MG63 (cell line): ENCODE results near the gene SHROOM3. TPM values are rescaled to one million over a fixed set of nuclear protein-coding genes. Genes with fewer than 3 reads are reported as not detected.
A peak's percentile ranks its signal among the peaks of the same experiment; 100 is the strongest.

Source experiments
- DNase-seq: peaks from one replicate; pipeline ENCODE4 v3.0.0-alpha.2; 2020
- H3K27me3 ChIP-seq: fragments of 250-450 bp; sonication (Bioruptor Pico); 2 replicates; pipeline ENCODE4 v1.5.1; 2020; ENCODE audit warnings: mild to moderate bottlenecking, moderate library complexity
- H3K36me3 ChIP-seq: fragments of 250-450 bp; sonication (Bioruptor Pico); 2 replicates; pipeline ENCODE4 v1.5.1; 2020; ENCODE audit warnings: mild to moderate bottlenecking, moderate library complexity
- H3K4me3 ChIP-seq: fragments of 250-450 bp; sonication (Bioruptor Pico); 2 replicates; pipeline ENCODE4 v1.5.1; 2020; ENCODE audit warnings: mild to moderate bottlenecking, moderate library complexity
- H3K9me3 ChIP-seq: fragments of 250-450 bp; sonication (Bioruptor Pico); 2 replicates; pipeline ENCODE4 v1.5.1; 2020; ENCODE audit warnings: mild to moderate bottlenecking, moderate library complexity
- total RNA-seq: library from RNA; depleted of rRNA; stranded (reverse); fragments of >200 nt; shearing (Covaris generic); gene quantifications from 2 replicates; pipeline ENCODE4 v1.2.3, GENCODE V29; 2014; ENCODE audit warnings: low replicate concordance

Gene SHROOM3
- total RNA-seq, 1 experiment from 2014 or later = 10.0 TPM

- no peaks in the 10 kb centered on the region for H3K9me3 ChIP-seq
- H3K27me3 ChIP-seq = no peaks in the 10 kb centered on the region
- H3K4me3 ChIP-seq = no peak overlapping the region
- peak; percentile 40 for DNase-seq
- no peaks in the 10 kb centered on the region for H3K36me3 ChIP-seq
Measured at GRCh38 chr4:76610751-76611547, 175.9 kb downstream of the SHROOM3 start.

DNA sequence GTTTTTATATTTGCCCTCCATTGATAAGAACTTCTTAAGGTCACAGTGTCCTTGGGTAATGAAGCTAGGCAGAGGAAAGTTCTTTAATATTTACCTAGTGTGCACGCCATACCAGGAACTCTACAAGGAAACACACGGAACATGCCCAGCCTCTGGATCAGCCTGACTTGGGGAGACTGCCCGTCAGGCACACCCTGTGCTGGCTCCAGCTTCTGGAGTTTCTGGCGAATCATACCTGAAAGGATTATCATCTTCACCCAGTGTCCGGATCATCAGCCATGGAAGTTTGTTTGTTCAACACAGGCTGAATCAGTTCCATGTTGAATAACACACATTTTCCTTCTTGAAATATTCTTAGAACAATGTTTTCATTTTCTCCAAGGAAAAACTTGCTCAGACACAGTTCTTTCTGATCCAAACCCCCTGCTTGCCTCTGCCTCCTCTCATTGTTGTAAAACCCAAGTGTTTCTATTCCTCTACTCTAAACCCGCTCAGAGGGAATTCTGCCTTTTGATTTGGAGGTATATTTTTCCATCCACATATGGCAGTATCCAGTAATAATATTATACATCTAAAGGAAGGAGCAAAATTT, 176.7 kb downstream of the SHROOM3 start:
- Histone ChIP-seq H3K9me3 (no peaks in the 10 kb centered on the region), H3K27me3 (no peaks in the 10 kb centered on the region), H3K36me3 (no peaks in the 10 kb centered on the region), H3K4me3 (no peak overlapping the region)
- peak; percentile 79 for DNase-seq

GRCh38 chr4:76614589-76614988, 179.6 kb downstream of the SHROOM3 start:
- peak; percentile 90 for DNase-seq
- H3K27me3 ChIP-seq = no peaks in the 10 kb centered on the region
- no peaks in the 10 kb centered on the region for H3K36me3 ChIP-seq
- H3K9me3 ChIP-seq = no peaks in the 10 kb centered on the region
- no peak overlapping the region for H3K4me3 ChIP-seq

DNA sequence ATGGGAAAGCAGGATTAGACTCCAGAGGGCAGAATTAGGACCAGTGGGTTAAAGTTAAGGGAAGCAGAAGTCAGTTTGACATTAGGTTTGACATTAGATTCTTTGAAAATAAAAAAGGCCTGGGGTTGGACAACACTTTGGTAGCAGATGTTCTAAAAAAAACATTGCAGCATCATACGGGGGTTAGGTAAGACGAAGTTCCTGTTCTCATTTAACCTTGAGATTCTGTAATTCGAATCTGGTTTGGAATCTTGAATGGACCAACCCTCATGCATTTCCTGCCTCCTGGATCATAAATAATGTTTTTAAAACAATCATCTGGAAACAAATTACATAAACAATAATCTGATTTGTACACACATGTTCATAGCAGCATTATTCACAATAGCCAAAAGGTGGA, 181.0 kb downstream of the SHROOM3 start:
- Histone ChIP-seq H3K4me3 (no peak overlapping the region), H3K27me3 (no peaks in the 10 kb centered on the region), H3K36me3 (no peaks in the 10 kb centered on the region), H3K9me3 (no peaks in the 10 kb centered on the region)
- no peak for DNase-seq

DNA sequence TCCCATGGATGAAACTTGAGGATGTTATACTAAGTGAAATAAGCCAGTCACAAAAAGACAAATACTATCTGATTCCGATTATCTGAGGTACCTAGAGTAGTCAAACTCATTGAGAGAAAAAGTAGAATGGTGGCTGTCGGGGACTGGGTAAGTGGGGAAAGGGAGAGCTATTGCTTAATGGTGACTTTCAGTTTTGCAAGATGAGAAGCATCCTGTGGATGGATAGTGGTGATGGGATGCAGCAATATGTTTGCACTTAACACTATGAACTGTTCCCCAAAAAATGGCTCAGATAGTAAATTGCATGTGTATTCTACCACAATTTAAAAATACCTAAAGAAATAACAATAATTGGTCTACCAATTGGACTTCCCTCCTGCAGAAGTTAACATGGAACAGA, 181.5 kb downstream of the SHROOM3 start:
- Histone ChIP-seq H3K27me3 (no peaks in the 10 kb centered on the region), H3K4me3 (no peak overlapping the region), H3K36me3 (no peaks in the 10 kb centered on the region), H3K9me3 (no peaks in the 10 kb centered on the region)
- DNase-seq = no peak

DNA sequence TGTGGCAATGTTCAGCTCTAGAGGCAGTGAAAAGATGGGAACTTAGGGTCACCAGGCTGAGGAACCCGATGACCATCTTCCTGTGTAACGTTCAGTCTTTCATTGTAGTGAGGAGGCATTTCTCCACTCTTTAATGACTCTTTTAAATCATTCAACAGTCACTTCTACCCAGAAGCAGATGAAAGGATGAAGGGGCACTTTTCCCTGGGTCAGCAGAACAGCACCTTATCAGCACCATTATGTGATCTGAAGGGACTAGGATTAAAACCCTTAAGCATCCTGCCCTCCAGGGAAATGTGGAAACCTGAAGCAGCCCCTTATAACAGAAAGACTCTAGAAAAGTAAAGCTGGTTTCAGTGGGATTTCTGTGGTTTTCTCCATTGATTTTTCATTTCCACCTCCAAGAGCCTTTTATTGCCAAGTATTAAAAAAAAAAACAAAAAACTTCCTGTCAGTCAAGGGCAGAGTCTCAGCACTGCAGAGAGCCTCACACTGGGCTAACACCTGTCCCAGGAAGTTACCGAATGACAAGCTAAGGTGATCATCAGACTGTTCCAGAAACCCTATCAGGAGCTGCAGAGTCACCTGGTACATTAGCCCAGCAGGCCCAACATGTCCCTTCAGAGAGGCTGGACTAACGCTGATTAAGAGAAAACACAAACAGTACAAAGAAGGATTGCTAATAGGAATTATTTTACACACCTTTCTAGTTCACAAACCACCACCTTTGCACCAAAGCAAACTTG, 185.9 kb downstream of the SHROOM3 start:
- no peaks in the 10 kb centered on the region for H3K36me3 ChIP-seq
- no peaks in the 10 kb centered on the region for H3K27me3 ChIP-seq
- H3K4me3 ChIP-seq = no peak overlapping the region
- no peak for DNase-seq
- no peaks in the 10 kb centered on the region; the same call in 1 of the 2 replicates for H3K9me3 ChIP-seq

- DNase-seq = no peak
- Histone ChIP-seq H3K36me3 (no peaks in the 10 kb centered on the region), H3K4me3 (no peak overlapping the region), H3K27me3 (no peaks in the 10 kb centered on the region), H3K9me3 (no peaks in the 10 kb centered on the region; the same call in 1 of the 2 replicates)
Measured at GRCh38 chr4:76622126-76622525, 187.1 kb downstream of the SHROOM3 start.

DNA sequence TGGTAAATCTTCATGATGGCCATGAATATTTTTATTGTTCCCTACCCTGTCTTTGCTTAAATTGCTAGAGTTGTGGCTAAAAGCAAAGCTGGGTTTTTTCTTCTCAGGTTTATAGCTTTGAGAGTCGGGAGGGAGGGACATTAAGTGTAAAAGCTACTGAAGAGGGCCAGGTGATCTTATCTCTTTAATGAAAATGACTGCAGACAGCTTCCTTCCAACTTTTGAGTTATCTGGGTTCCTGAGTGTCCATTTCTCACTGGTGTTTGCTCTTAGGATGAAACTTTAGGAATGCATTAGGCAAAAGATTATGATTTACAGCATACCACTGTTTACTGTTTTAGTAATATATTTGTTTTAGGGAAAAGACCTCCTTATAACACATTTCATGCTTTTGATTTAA, 187.7 kb downstream of the SHROOM3 start:
- Histone ChIP-seq H3K27me3 (no peaks in the 10 kb centered on the region), H3K36me3 (no peaks in the 10 kb centered on the region), H3K4me3 (no peak overlapping the region), H3K9me3 (no peaks in the 10 kb centered on the region; the same call in 1 of the 2 replicates)
- DNase-seq = no peak

GRCh38 chr4:76623217-76624045, 188.4 kb downstream of the SHROOM3 start:
- no peaks in the 10 kb centered on the region for H3K36me3 ChIP-seq
- H3K4me3 ChIP-seq = no peak overlapping the region
- no peaks in the 10 kb centered on the region for H3K27me3 ChIP-seq
- DNase-seq = no peak
- H3K9me3 ChIP-seq = no peaks in the 10 kb centered on the region; the same call in 1 of the 2 replicates

DNA sequence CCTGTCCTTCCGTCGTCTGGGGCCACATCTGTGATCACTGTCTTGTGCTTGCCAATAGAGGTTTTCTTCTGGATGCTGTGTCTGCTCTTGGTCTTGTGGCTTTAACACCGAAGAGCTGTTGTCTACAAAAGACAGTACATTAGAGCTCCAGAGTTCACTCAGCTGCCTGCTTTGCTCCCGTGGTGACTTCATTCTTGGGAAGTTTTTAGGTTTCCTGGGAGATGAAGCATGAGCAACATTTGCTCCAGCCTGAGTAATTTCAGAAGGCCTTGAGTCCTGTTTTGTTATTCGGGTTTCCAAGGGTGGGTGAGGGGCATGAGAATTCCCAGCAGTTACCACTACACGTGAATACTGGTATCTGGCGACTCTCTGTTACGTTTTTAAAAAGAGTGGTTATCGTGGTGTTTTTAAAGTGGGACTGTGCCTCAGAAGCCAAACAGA, 189.2 kb downstream of the SHROOM3 start:
- Histone ChIP-seq H3K27me3 (no peaks in the 10 kb centered on the region), H3K9me3 (no peaks in the 10 kb centered on the region; the same call in 1 of the 2 replicates), H3K4me3 (no peak overlapping the region), H3K36me3 (no peaks in the 10 kb centered on the region)
- peak; percentile 71 for DNase-seq

GRCh38 chr4:76624931-76625715, 190.1 kb downstream of the SHROOM3 start:
- Histone ChIP-seq H3K36me3 (no peaks in the 10 kb centered on the region), H3K4me3 (no peak overlapping the region), H3K27me3 (no peaks in the 10 kb centered on the region), H3K9me3 (no peaks in the 10 kb centered on the region; the same call in 1 of the 2 replicates)
- DNase-seq = no peak

DNA sequence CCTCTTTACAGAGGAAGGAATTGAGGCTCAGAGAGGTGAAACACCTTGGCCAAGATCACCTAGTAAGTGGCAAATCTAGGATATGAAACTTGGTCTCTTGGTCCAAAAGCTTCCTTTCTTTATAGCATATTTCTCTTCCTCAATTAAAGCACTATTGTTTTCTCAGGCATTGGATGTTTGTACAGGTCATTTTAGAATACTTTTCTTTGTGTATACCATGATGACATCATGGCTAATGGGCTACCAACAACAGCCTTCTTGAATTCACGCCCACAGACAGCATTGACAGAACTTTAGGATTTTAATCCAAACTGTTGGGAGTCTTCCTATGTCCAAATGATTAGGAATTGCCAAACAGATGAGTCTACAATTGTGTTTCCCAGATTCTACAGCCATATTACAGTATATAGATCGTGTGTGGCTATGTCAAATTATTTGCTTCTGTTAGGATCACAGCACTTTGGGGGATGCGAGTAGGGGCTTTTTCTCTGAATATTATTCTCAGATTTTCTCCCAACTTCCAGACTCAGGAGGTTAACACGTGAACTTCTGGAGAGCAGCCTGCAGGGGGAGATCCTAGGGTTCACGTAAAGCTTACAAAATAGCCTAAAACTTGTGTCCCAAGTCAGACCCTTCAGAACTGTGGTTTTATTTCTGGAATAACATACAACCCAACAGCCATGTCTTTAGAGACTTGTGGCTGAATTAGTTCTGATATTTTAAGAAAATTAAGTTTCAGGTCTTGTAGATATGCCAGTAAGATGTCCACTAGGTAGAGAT, 191.8 kb downstream of the SHROOM3 start:
- no peaks in the 10 kb centered on the region for H3K36me3 ChIP-seq
- DNase-seq = no peak
- no peaks in the 10 kb centered on the region; the same call in 1 of the 2 replicates for H3K9me3 ChIP-seq
- H3K27me3 ChIP-seq = no peaks in the 10 kb centered on the region
- H3K4me3 ChIP-seq = no peak overlapping the region

DNA sequence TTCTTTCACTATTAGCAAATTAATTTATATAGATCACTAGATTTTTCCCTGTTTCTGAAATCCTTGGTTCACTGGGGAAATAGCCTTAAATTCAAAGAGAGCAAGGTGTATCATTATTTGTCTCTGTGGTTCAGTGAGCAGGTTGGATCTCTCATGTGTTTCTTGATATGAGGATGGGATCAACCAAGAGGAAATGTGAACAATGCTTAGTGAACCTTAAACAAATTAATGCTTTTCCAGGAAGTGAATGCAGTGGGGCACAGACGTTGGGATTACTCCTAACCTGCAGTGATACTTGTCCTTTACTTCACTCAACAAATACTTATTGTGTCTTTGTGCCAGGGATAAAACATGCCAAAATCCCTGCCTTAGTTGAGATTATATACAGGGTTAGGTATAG, 193.2 kb downstream of the SHROOM3 start:
- Histone ChIP-seq H3K9me3 (no peaks in the 10 kb centered on the region; the same call in 1 of the 2 replicates), H3K36me3 (no peaks in the 10 kb centered on the region), H3K4me3 (no peak overlapping the region), H3K27me3 (no peaks in the 10 kb centered on the region)
- DNase-seq = no peak

DNA sequence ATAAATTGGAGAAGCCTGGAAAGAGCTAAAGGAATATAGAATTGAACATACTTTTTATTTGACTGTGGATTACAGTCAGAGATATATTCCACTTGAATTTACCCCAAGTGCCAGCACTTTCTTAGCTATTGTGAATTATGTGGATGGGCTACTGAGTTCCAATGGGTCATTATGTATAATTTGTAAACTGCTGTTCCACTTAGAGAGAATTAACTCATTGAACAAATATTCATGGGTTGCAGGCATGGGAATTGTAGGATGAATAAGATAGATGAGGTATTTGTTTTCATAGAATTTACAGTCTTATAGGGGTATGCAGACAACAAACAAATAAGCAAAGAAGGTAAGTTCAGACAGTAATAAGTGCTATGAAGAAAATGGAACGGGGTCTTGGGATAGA, 195.7 kb downstream of the SHROOM3 start:
- DNase-seq = no peak
- H3K4me3 ChIP-seq = no peak overlapping the region
- no peaks in the 10 kb centered on the region for H3K9me3 ChIP-seq
- H3K27me3 ChIP-seq = no peaks in the 10 kb centered on the region
- no peaks in the 10 kb centered on the region for H3K36me3 ChIP-seq

DNA sequence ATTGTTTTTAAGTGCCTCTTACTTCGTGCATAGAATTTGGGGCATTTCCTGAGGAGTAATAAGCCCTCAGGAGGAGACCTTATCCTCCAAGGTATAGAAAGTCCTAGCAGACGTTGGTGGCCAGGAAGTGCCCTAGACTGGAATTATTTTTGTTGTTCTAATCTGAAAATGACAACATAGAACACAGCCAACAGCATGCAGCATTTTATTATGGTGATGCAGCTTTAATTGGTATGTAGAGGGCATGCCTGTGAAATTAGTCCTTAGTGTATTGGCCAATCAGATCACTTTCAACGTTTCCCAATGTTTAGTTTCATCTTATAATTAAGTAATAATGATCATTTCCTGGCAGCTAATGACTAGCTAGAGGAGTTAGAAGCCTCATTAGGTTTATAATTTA, 199.2 kb downstream of the SHROOM3 start:
- Histone ChIP-seq H3K27me3 (no peaks in the 10 kb centered on the region), H3K36me3 (no peaks in the 10 kb centered on the region), H3K4me3 (no peak overlapping the region), H3K9me3 (no peaks in the 10 kb centered on the region)
- DNase-seq = no peak
